ENCODE measurements around the gene MTFMT. TPM values are rescaled to one million over a fixed set of nuclear protein-coding genes. Genes with fewer than 3 reads are reported as not detected.

Gene MTFMT
- total and polyA plus RNA-seq, 2 donors (not counting 1 experiment from before 2014, with no cell fraction given), result 16.6 to 17.0 TPM

GRCh38 chr15:65034719-65035118 lies 5.3 kb upstream of the MTFMT start:
- Histone ChIP-seq H2AFZ (ENCODE audit: low read length) (no peak overlapping the region), H3K27me3 (ENCODE audit: control insufficient read depth, insufficient read depth, low read length) (no peaks in the 10 kb centered on the region), H3K36me3 (ENCODE audit: control insufficient read depth, insufficient read depth, low read length) (no peaks in the 10 kb centered on the region), H3K9ac (ENCODE audit: insufficient read depth, low read length) (no peak overlapping the region), H3K4me3 (replicated peaks in 1 of 4; ENCODE audit: control extremely low read depth in 1 of 4, insufficient read depth in 1 of 4, low read depth in 3 of 4, low read length in 4 of 4) (no peak overlapping the region), H3K9me3 (ENCODE audit: control insufficient read depth, insufficient read depth, low read depth, low read length) (no peaks in the 10 kb centered on the region), H3K4me1 (ENCODE audit: control insufficient read depth, extremely low read depth, insufficient read depth, low read length) (no peaks in the 10 kb centered on the region), H3K27ac (ENCODE audit: insufficient read depth, low read length) (no peak overlapping the region), H3K4me2 (ENCODE audit: extremely low read depth, insufficient read depth, low read length) (no peak overlapping the region), H3K79me2 (ENCODE audit: control insufficient read depth, insufficient read depth, low read length) (no peaks in the 10 kb centered on the region), H4K20me1 (ENCODE audit: control insufficient read depth, extremely low read depth, insufficient read depth, low read length) (no peaks in the 10 kb centered on the region)
- TF ChIP-seq CTCF (conservative IDR thresholded peaks at IDR 0.05 in 1 of 2, IDR thresholded peaks at IDR 0.05 in 1 of 2; ENCODE audit: low read depth in 1 of 2, low read length in 2 of 2) (no peak), EZH2 (IDR thresholded peaks at IDR 0.05; ENCODE audit: low read length, missing control alignments) (no peak)
- DNase-seq (ENCODE audit: low read depth in 2 of 2), result no peak

GRCh38 chr15:65033659-65034269 lies 4.3 kb upstream of the MTFMT start:
- H3K27ac ChIP-seq (ENCODE audit: insufficient read depth, low read length), result no peak overlapping the region

More at GRCh38 chr15:65033659-65034269, 4.3 kb upstream of the MTFMT start:
- Histone ChIP-seq H3K4me2 (ENCODE audit: extremely low read depth, insufficient read depth, low read length) (no peak overlapping the region), H2AFZ (ENCODE audit: low read length) (no peak overlapping the region), H3K27me3 (ENCODE audit: control insufficient read depth, insufficient read depth, low read length) (no peaks in the 10 kb centered on the region), H4K20me1 (ENCODE audit: control insufficient read depth, extremely low read depth, insufficient read depth, low read length) (no peaks in the 10 kb centered on the region), H3K79me2 (ENCODE audit: control insufficient read depth, insufficient read depth, low read length) (peaks cover 4% of the 10 kb centered on the region), H3K9me3 (ENCODE audit: control insufficient read depth, insufficient read depth, low read depth, low read length) (no peaks in the 10 kb centered on the region), H3K36me3 (ENCODE audit: control insufficient read depth, insufficient read depth, low read length) (no peaks in the 10 kb centered on the region), H3K9ac (ENCODE audit: insufficient read depth, low read length) (no peak overlapping the region), H3K4me1 (ENCODE audit: control insufficient read depth, extremely low read depth, insufficient read depth, low read length) (no peaks in the 10 kb centered on the region), H3K4me3 (replicated peaks in 1 of 4; ENCODE audit: control extremely low read depth in 1 of 4, insufficient read depth in 1 of 4, low read depth in 3 of 4, low read length in 4 of 4) (no peak overlapping the region)
- TF ChIP-seq CTCF (conservative IDR thresholded peaks at IDR 0.05 in 1 of 2, IDR thresholded peaks at IDR 0.05 in 1 of 2; ENCODE audit: low read depth in 1 of 2, low read length in 2 of 2), result peak; percentile 76 to 85
- no peak for TF ChIP-seq EZH2 (IDR thresholded peaks at IDR 0.05; ENCODE audit: low read length, missing control alignments)
- peak; percentile 40 to 76 for DNase-seq (ENCODE audit: low read depth in 2 of 2)

Data from fibroblast of lung (primary cell).